Measurements from ENCODE around the gene LRRC4C.

LRRC4C gene

GRCh38 chr11:41414771-41415440 lies 44.5 kb downstream of the LRRC4C start:
- no peak for DNase-seq (ENCODE audit: low read depth)

DNA sequence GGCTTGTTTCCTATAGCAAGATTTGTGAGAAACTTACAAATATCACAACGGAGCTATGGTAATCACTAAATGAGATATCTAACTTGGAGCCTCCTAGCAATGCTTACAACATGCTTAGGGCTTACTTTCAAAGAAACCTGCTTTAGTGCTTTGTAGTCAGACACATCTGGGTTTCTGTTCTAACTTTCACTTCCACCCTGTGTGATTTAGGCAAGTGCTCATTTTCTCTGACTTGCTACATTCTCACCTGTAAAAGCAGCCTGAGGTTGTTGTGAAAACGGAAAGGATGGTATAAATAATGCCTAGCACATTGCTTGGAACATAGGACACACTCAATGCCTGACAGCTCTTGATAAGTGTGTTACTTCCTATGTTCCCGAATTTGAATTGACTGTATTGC lies 45.6 kb downstream of the LRRC4C start:
- DNase-seq (ENCODE audit: low read depth), result no peak

DNA sequence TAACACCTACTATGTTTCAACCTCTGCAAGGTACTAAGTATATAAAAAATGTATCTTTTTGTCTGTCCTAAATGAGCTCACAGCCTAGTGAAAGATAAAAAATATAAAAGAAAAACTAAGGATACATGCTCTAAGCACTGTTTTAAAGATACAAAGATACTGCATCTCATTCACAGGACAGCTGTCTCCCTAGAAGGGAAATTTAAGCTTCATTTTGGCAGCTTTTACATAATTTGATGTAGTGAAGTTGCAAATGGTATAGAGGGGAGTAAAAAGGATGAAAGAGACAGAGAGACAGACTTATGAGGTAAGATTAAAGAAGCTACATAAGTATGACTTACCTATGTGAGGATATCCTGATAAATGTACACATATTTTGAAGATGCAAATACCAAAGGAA lies 53.6 kb downstream of the LRRC4C start:
- DNase-seq (ENCODE audit: low read depth), result no peak

GRCh38 chr11:41404109-41404508 lies 55.3 kb downstream of the LRRC4C start:
- DNase-seq (ENCODE audit: low read depth), result no peak

DNA sequence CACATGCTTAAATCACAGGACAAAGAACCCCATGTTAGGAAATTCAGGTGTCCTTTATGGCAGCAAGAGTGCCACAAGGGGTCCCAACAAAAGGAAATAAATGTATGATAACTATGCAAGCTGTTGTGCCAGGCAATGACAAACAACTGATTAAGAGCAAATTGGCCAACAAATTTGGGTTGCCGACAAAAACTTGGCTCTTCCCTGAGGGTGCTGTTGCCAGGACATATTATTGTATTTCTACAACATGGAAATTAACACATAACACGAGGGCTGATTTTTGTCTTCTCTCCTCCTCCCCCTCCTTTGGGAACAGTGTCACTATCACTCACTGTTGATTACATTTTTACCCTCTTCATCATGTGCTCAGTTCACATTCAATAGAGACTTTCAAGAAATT lies 56.0 kb downstream of the LRRC4C start:
- DNase-seq (ENCODE audit: low read depth), result no peak

DNA sequence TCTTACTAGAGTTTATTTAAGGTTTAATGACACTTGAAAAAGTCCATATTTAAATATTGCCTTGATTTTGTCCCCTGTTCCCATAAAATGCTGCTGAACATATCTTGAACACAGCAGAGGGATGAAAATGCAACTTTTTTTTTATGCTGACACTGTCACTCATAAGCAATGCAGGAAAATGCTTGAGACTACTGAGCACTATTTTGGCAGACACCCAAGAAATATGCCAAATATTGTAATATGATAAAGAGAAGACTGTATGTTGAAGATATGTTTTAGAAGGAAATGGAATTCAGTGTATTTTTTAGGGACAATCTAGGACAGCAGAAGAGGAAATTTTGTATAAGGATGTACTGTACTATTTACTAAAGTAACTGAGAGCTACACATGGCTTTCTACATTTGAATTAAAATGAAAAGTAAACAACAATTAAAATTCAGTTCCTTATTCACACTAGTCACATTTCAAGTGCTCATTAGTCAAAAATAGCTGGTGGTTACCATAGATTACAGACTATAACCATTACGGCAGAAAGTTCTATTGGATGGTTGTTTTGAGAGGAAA lies 58.6 kb downstream of the LRRC4C start:
- no peak for DNase-seq (ENCODE audit: low read depth)

- no peak for DNase-seq (ENCODE audit: low read depth)
These were observed 59.3 kb downstream of the LRRC4C start for GRCh38 chr11:41400124-41400523.

DNA sequence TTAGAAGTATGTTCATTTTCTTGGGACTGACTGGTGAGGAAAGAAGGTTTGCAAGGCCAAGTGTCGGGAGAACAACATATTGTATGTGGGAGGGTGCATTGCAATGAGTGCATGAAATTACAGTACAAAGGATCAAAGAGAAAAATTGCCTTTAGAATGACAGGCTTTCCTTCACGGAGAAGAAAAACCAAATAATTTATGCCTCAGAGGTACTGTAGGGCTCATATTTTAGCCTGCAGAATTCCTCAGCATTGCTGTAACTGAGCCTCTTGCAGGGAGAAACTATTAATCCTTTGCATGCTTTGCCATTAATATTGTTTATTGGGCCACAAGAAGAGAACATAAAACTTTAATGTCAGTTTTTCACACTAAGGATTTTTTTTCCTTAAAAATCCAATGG lies 60.1 kb downstream of the LRRC4C start:
- DNase-seq (ENCODE audit: low read depth), result no peak

DNA sequence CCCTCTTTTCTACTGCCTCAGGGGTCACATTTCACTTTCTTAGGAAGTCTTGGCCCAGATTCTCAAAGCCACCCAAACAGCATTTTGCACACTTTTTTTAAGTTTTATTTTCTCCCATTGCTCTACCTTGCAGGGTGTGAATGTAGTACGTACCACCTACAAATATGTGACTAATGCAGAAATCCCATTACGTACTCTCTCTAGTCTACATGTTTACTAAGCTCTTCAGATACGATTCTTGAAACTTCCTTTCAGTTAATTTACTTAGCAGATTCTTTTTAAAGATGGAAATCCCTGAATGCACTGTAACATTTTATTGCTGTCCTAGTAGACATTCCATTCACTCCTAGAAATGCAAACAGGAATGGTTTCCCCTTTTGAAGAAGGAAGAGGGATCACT lies 61.3 kb downstream of the LRRC4C start:
- no peak for DNase-seq (ENCODE audit: low read depth)

- DNase-seq (ENCODE audit: low read depth), result no peak
These were observed 64.8 kb downstream of the LRRC4C start for GRCh38 chr11:41394521-41395195.

GRCh38 chr11:41392596-41392995 lies 66.9 kb downstream of the LRRC4C start:
- no peak for DNase-seq (ENCODE audit: low read depth)

DNA sequence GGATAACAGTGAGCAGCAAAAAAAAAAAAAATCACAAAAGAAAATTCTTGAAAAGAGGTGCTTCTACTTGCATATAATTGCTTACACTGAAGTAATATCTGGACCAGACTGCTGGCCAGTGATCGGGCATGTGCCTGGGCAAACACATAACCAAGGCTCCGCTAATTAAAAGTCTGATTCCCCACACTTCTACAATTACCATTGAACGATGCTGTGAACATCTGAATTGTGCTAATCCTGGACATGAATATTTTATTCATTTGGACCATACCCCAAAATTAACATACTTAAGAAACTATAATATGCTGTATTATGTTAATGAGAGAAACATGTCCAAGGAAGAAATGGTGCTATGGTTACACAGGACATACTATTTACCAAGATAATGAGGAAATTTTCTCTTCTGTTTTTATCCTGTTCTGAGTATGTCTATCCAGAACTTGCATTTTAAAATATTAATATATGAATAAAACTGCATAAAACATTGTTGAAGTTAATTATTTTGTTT lies 69.8 kb downstream of the LRRC4C start:
- DNase-seq (ENCODE audit: low read depth), result no peak

DNA sequence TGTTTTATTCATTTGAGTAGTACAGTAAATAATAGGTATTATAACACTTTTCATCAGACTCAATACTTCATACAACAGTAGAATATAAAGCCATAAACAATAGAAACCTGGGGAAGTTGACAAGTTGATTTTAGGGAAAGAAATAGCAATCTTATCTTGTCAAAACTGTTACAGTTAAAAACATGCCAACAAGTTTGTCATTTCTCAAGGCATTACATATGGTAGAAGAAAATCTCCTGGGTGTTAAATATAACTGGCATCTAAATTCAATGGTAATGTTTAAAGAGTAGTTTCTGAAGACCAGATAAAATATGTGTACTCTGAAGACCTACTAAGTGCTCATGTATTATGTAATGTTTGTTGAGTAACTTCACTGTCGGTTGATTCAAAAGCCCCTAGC lies 75.1 kb downstream of the LRRC4C start:
- no peak for DNase-seq (ENCODE audit: low read depth)

GRCh38 chr11:41383768-41384167 lies 75.7 kb downstream of the LRRC4C start:
- DNase-seq (ENCODE audit: low read depth), result no peak

GRCh38 chr11:41382927-41383326 lies 76.5 kb downstream of the LRRC4C start:
- no peak for DNase-seq (ENCODE audit: low read depth)

DNA sequence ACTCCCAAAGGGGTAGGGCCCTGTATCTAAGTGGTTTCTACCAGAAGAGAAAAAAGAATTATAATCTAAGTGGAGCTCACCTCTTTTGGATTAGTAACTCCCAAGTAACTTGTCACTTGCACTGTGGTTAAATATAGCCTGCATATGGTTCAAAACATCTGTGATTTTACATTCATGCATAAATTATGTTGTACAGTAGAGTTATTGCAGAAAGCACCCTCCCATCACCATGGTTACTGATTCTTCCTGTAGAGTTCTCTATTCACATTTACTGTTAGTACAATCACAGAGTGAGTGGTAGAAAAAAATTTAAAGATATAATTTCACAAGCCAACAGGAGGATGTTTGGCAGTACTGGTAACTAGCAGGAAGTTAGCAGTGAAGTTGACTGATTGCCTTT lies 80.4 kb downstream of the LRRC4C start:
- DNase-seq (ENCODE audit: low read depth), result no peak

DNA sequence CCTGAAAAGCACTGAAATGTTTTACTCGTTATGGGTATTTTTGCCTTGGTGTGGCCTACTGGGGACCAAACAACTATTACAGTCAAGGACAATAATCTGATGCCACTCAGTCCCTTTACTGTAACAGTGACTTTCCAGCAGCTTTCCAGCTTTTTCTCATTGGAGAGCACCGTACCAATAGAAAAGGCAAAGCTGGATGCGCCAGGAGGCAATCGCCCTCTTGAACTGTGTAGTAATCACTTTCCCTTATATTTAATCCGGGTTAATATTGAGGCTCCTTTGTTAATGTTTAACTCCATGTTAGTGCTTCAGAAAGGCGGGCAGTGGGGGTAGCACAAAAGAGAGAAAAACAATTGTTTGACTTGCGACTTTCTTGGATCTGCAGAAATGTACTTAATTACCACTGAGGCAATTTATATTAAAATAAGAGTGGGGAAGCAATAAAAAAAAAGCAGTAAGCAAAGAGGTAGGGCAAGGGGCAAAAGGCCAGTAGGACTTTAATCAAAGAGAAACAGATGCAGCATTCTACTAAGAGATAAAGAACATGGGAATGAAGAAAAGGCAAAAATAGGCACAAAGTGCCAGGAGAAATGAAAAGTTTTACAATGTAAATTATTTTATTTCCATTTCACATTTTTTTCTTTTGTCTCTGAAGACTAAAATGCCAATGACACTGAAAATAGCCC lies 81.6 kb downstream of the LRRC4C start:
- DNase-seq (ENCODE audit: low read depth), result no peak

DNA sequence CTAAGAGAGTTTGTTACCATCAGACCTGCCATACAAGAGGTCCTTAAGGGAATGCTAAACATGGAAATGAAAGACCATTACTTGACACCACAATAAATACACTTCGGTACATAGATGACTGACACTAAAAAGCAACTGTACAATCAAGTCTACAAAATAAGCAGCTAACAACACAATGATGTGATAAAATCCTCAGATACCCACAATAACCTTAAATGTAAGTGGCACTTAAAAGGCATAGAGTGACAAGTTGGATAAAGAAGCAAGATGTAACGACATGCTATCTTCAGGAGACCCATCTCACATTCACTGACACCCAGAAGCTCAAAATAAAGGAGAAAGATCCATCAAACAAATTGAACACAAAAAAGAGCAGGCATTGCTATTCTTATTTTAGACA lies 107.6 kb downstream of the LRRC4C start:
- no peak for DNase-seq (ENCODE audit: low read depth)

GRCh38 chr11:41346042-41346441 lies 113.4 kb downstream of the LRRC4C start:
- no peak for DNase-seq (ENCODE audit: low read depth)

GRCh38 chr11:41334007-41334933 lies 125.2 kb downstream of the LRRC4C start:
- no peak for DNase-seq (ENCODE audit: low read depth)

GRCh38 chr11:41333357-41333756 lies 126.1 kb downstream of the LRRC4C start:
- no peak for DNase-seq (ENCODE audit: low read depth)

GRCh38 chr11:41328324-41328723 lies 131.1 kb downstream of the LRRC4C start:
- no peak for DNase-seq (ENCODE audit: low read depth)
